A549 (cell line): Measurements from ENCODE around the gene YKT6.

Experiments
- CHD2 ChIP-seq: fragments of 150-350 bp; IDR thresholded peaks from 2 replicates; pipeline ENCODE4 v1.6.1; 2014; ENCODE audit warnings: low read length; ENCODE audit not compliant: partially characterized antibody
- TF ChIP-seq, protein P1 (sequence below): fragments of >200 bp; sonication (Bioruptor Twin); formaldehyde crosslinking; IDR thresholded peaks from 3 replicates; pipeline ENCODE4 v1.5.1; 2016
- TF ChIP-seq, protein P2 (sequence below): fragments of 200-600 bp; sonication (generic); IDR thresholded peaks from 2 replicates; pipeline ENCODE4 v1.6.1; 2016; ENCODE audit warnings: antibody characterized with exemption, mild to moderate bottlenecking, moderate library complexity

DNA sequence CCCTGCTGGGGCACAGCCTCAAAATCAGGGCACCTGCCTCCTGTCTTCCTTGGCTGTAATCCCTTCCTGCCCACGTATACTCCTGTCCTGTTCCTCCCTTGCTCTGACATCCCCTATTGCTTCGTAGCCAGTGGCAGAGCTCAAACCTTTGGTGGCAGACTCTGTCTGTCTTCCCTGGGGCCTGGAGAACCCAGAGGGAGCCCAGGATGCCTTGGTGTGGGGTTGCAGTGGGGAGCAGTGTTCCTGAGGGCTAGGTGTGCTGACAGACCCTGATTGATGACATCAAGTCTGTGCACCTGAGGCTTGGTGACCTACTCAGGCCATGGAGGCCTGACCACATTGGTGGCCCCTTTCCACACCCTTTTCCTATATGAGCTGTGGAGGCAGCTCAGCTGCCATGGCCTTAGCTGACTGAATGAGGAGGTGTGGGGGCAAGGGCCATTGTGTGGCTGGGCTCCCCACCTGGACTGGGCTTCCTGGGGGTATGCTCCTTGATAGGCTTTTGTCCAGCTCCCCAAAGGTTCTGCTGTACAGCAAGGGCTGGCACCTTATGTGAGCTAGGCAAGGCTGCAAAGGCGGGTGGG lies 6.1 kb upstream of the YKT6 start:
- TF ChIP-seq, protein P1, sequence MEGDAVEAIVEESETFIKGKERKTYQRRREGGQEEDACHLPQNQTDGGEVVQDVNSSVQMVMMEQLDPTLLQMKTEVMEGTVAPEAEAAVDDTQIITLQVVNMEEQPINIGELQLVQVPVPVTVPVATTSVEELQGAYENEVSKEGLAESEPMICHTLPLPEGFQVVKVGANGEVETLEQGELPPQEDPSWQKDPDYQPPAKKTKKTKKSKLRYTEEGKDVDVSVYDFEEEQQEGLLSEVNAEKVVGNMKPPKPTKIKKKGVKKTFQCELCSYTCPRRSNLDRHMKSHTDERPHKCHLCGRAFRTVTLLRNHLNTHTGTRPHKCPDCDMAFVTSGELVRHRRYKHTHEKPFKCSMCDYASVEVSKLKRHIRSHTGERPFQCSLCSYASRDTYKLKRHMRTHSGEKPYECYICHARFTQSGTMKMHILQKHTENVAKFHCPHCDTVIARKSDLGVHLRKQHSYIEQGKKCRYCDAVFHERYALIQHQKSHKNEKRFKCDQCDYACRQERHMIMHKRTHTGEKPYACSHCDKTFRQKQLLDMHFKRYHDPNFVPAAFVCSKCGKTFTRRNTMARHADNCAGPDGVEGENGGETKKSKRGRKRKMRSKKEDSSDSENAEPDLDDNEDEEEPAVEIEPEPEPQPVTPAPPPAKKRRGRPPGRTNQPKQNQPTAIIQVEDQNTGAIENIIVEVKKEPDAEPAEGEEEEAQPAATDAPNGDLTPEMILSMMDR = no peak
- no peak for TF ChIP-seq CHD2
- TF ChIP-seq, protein P2, sequence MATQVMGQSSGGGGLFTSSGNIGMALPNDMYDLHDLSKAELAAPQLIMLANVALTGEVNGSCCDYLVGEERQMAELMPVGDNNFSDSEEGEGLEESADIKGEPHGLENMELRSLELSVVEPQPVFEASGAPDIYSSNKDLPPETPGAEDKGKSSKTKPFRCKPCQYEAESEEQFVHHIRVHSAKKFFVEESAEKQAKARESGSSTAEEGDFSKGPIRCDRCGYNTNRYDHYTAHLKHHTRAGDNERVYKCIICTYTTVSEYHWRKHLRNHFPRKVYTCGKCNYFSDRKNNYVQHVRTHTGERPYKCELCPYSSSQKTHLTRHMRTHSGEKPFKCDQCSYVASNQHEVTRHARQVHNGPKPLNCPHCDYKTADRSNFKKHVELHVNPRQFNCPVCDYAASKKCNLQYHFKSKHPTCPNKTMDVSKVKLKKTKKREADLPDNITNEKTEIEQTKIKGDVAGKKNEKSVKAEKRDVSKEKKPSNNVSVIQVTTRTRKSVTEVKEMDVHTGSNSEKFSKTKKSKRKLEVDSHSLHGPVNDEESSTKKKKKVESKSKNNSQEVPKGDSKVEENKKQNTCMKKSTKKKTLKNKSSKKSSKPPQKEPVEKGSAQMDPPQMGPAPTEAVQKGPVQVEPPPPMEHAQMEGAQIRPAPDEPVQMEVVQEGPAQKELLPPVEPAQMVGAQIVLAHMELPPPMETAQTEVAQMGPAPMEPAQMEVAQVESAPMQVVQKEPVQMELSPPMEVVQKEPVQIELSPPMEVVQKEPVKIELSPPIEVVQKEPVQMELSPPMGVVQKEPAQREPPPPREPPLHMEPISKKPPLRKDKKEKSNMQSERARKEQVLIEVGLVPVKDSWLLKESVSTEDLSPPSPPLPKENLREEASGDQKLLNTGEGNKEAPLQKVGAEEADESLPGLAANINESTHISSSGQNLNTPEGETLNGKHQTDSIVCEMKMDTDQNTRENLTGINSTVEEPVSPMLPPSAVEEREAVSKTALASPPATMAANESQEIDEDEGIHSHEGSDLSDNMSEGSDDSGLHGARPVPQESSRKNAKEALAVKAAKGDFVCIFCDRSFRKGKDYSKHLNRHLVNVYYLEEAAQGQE = no peak
